Measurements from ENCODE around the gene PLXNA2.

Gene PLXNA2

GRCh38 chr1:208157769-208158168 lies 86.4 kb downstream of the PLXNA2 start:
- DNase-seq = no peak

- no peak for DNase-seq
Observed at GRCh38 chr1:208156741-208157140, 87.4 kb downstream of the PLXNA2 start.

GRCh38 chr1:208156310-208156709 lies 87.9 kb downstream of the PLXNA2 start:
- DNase-seq = no peak

DNA sequence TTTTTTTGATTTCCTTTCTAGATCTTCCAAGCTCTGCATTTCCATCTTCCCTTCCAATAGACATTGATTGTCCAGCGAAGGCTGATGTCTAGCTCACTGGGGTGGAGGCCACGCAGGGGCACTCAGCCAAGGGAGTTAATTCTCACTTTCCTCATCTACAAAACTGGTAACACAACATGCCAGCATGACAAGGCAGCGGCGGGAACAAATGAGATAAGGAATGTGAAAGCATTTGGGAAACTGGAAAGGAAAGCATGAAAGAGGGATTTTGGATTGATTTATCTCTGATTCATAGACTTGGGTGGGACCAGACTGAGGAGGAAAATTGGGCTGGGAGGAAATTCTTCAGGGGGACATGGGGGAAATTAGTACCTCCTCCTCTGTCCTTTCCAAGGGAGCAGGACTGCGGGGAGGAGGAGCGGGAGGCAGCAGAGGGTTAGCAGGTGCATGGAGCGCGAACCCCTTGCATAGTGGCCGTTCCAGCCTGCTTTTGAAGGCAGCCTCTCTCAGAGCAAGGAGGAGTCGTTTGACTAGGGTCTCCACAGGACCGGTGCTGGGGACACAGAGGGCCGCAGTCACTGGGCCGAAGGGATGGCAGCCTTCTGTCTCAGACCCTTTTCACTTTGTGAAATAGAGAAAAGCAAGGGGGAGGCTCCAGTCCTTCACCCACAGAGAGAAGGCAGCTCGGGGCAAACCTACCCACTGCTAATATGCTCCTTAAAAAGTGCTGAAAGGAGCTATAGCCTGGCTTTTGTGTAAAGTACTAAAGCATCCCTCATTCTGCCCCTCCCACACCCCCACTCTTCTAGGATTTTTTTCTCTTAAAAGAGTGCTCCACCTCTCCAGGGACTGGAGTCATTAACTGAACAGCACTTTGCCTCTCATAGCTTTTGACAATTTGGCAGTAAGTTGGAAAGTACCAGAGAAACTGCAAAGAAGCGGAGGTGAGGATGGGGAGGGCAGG lies 89.2 kb downstream of the PLXNA2 start:
- peak; percentile 43 for DNase-seq

GRCh38 chr1:208154040-208154439 lies 90.1 kb downstream of the PLXNA2 start:
- DNase-seq = peak; percentile 89

DNA sequence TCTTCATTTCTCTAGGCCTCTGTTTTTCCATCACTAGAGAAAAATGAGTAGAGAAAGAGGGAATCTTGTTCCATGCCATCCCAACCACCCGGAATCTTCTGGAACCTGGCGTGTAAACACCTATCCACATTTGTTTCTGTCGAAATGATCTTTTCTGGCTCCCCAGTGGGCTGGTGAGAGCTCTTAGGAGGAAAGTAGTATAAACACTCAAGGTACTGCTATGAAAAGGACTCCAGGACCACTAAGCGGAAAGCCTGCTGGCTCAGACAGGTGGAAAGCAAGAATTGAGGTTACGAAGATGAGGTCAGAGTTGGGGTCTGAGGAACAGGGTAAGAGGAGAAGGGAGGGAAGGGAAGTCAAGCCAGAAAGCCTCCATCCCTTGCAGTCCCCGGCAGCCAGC lies 90.8 kb downstream of the PLXNA2 start:
- DNase-seq = peak; percentile 83

- DNase-seq = no peak
Observed at GRCh38 chr1:208151728-208152598, 92.2 kb downstream of the PLXNA2 start.

DNA sequence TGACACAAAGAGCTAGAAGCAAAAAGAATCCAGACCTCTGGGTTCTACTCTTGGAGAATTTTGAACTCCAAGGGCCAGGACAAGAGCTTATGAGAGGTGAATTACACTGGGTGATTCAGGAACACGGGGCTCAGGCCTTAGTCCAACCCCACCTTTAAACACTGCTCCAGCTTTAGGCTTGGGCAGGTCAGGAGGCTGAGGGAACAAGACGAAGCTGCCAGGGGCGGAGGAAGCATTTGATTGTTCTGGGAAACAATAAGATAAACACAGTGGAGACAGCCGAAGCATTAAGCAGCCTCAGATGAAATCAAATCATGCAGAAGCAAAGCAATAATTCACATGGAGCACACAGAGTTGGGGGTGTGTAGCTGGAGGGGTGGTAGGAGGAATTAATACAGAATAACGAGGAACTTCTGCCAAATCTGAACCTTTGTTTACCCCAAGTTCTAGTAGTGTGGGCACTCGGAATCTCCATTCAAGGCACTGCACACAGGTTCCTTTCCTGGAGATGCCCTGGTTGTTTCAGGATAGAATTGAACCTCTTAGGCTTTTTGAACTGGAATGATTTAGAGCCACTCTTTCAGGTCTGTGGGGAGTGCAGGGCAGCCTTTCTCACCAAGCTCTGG lies 93.2 kb downstream of the PLXNA2 start:
- DNase-seq = no peak

- no peak for DNase-seq
Observed at GRCh38 chr1:208149776-208150514, 94.2 kb downstream of the PLXNA2 start.

- DNase-seq = no peak
Observed at GRCh38 chr1:208149213-208149612, 95.0 kb downstream of the PLXNA2 start.

- no peak for DNase-seq
Observed at GRCh38 chr1:208148380-208148779, 95.8 kb downstream of the PLXNA2 start.

DNA sequence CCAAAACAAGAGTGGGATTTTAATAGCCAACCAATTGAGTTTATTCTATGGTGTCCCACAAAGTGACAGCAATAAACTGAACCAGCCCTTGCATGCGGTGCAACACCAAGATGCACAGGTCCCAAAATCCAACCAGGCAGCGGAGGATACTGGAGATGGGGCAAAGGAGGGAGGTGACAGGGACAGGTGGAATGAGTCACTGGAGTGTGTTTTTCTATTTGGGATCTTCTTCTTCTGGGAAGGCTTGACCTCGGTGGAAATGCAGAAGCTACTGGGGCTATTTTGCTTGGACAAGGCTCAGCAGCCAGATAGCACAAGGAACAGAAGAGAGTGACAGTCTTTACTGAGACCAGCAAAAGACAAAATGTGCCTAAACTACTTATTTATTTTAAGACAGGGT lies 97.5 kb downstream of the PLXNA2 start:
- no peak for DNase-seq

DNA sequence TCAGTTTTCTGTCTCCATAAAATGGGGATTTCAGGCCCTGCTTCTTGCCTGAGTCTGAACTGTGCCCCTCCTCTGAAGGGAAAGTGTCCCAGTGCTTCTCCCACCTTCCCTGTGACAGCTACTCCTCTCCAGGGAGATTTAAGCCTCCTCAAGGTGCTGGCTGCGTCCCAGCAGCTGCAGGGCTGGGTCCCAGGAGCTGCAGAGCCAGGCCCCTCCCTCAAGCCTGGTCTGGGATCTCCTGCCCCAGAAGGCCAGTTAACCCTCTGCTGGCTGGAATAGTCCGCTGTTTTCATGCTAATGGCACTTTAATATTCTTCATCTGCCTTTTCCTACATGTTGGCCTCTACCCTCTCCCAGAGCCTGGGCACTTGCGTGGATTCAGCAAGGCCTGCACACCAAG lies 99.0 kb downstream of the PLXNA2 start:
- no peak for DNase-seq

DNA sequence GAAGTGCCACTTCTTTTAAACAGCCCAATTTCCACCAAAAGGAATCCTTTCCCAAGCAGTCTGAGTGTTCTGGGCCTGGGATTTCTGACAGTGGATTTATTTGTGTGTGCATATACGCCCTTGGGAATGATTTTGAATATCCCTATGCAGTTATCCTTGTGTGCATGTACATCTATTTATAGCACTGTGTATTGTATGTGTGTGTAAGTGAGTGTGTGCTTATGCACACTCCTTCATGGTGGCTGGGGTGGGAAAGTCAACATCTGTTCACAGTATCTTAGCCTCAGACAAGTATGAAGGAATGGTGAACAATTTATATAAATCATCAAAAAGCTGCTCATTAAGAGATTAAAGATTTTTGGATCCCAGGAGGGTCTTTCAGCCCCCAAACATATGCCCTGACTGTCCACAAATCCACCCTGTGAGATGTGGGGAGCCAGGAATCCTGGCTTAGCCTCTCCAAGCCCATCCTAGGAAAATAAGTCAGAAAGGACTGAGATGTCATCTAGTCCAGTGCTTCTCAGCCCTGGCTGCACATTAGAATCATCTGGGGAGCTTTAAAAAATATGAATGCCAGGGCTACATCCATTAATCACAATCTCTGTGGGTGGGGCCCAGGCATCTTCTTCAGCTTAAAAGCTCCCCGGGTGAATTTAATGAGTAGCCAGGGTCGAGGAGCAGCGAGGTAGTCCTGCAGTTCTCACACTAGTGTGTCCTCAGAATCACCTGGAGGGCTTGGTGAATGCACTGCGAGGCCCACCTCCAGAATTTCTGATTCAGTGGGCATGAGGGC lies 101.4 kb downstream of the PLXNA2 start:
- DNase-seq = no peak

DNA sequence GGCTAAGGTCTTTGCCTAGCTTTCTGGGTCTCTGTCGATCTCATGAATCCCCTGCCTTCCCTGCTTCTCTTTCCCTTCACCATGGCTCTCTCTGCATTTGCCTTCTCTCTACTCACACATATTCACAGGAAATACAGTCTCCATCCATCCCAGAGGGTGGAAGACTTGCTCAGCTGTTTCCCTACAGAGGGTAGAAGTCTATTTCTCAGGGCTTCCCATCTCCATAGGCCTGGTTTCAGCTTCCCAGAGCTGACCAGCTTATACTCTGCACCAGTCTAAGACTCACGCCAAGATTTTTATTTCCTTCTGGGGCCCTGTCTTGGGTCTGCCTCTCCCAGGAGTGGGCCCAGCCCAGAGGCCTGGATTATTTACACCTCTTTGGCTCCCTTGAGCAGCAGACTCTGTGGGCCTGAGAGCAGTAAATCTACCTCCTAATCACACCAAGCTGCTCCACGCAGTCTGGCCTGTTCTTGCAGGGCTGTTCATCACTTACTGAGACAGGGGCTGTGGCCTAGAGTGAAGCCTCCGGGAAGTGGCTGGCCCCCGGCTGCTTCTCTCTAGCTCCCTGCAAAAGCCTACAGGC lies 102.5 kb downstream of the PLXNA2 start:
- no peak for DNase-seq

- DNase-seq = no peak
Observed at GRCh38 chr1:208139434-208140045, 104.6 kb downstream of the PLXNA2 start.

DNA sequence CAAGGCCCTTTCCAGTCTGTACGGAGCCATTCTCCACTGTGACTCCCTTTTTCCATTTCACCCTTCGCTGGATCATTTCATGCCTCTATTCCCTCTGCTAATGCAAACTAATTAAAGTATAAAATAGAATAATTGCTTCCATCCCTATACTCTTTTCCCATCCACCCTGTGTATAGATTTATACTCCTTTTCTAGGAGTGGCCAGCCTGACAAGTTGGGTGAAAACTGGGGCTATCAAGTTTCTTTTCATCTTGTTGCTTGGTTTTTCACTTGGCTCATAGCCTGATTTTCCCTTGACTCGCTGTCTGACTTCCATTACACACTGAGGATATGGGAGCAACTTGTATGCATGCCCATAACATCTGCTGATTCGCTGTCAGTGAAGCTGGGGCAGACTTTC lies 107.0 kb downstream of the PLXNA2 start:
- DNase-seq = no peak

DNA sequence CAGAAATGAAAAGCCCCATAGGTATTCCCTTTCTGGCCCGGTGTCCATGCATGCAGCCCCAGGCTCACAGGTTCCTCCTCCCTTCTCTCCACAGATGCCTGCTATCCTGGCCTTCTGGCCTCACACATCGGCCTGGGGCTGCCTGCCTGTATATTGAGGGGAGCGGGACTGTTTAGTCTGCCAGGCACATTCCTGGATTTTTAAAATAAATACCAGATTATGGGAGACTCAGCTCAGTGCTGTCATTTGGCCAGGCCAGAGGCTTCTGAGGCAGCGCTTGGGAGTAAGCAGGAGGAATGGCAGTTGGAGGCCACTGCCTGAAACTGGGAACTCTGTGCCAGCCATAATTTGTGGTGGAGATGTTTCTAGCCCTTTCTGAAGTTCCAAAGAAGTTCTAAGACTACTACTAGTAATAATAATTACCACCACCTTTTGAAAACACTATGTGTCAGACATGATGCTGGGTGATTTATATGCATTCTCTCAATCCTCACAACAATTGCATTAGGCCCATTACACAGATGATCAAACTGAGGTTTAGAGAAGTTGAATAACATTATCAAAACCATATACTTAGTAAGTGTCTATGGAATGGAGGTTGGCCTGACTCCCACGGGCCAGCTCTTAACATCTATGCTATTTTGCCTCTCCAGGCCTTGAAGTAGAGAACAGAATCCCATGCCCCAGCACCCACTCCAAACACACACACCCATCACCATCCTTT lies 107.6 kb downstream of the PLXNA2 start:
- no peak for DNase-seq

DNA sequence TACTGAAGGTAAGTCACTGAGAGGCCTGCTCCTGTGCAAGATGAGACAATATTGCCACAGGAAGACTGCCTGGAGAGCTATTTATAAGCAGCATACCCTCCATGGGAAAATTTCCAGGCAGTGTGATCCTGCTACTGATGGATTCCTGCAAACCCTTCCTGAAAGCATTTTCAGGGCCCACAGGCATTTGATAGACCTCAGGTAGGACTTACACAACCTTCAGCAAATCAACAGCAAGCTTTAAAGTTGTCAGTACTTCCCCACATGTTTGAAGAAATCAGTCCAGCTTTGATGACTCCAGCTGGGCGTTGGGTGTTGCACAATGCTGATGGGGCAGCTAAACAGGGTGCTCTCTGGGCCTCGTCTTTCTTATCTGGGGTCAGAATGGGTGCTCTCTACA lies 108.8 kb downstream of the PLXNA2 start:
- DNase-seq = no peak

GRCh38 chr1:208134491-208134890 lies 109.7 kb downstream of the PLXNA2 start:
- no peak for DNase-seq
